ENCODE measurements around the gene RHO.

DNA sequence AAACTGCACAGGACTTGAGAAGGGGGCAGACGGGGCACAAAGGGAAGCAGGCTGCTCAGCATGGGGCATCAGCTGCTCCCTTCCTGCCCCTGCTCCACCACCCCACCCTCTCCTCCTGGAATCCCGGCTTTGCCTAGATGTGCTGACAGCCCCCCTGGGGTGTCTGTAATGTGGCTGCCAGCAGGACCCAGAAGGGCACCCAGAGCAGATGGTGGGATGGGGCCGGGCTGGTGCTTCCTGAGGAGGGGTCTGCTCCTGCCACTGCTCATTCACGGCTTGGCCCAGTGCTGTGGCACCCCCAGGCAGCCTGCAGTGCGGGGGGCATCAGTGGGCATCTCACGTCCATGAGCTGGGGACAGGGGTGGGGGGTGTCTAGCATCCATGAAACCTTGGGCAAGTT is 24.7 kb downstream of the RHO start:
- no peak for TF ChIP-seq POLR2AphosphoS5 (IDR thresholded peaks at IDR 0.05)
- TF ChIP-seq, protein P1, sequence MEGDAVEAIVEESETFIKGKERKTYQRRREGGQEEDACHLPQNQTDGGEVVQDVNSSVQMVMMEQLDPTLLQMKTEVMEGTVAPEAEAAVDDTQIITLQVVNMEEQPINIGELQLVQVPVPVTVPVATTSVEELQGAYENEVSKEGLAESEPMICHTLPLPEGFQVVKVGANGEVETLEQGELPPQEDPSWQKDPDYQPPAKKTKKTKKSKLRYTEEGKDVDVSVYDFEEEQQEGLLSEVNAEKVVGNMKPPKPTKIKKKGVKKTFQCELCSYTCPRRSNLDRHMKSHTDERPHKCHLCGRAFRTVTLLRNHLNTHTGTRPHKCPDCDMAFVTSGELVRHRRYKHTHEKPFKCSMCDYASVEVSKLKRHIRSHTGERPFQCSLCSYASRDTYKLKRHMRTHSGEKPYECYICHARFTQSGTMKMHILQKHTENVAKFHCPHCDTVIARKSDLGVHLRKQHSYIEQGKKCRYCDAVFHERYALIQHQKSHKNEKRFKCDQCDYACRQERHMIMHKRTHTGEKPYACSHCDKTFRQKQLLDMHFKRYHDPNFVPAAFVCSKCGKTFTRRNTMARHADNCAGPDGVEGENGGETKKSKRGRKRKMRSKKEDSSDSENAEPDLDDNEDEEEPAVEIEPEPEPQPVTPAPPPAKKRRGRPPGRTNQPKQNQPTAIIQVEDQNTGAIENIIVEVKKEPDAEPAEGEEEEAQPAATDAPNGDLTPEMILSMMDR (IDR thresholded peaks at IDR 0.05) = no peak
